ENCODE results near the gene PCGF1. TPM values are rescaled to one million over a fixed set of nuclear protein-coding genes. Genes with fewer than 3 reads are reported as not detected.

PCGF1 gene
- total and polyA plus RNA-seq, 2 of the 13 experiments (the other 11 are each of a cell fraction or from before 2014, with no cell fraction given), result 20.4 to 22.6 TPM

DNA sequence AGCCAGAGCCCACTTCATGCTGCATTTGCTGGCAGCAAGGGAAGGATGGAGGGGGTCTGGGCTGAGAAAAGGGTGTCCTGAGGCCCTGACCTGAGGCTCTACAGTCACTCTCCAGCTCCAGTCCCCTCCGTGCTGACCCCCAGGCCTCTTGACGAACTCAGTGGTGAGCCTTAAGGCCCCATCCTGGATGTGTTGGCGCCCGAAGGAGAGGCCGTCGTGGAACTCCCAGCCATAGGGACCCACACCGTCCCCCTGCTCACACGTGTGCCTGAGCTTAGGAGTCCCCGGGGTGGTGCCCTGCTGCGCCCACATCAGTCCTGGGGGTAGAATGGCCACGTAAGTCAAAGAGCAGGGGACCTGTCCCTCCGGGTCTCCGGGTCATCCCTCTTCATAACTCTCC lies 43.1 kb downstream of the PCGF1 start:
- 0% methylated on average over 7 of the region's 13 CpGs for WGBS (ENCODE audit: low lambda C conversion rate)
- Histone ChIP-seq H2AFZ (ENCODE audit: low read length) (no peak overlapping the region), H4K20me1 (ENCODE audit: insufficient read depth, low read length) (peaks cover 4% of the 10 kb centered on the region; the same call in 1 of the 2 replicates), H3K9ac (ENCODE audit: insufficient read depth, low read depth, low read length) (peak overlapping the region; percentile 96), H3K4me1 (ENCODE audit: insufficient read depth, low read length) (peaks cover 36% of the 10 kb centered on the region), H3K4me3 (replicated peaks in 1 of 3; ENCODE audit: insufficient read depth in 1 of 3, low read depth in 2 of 3, low read length in 3 of 3) (peak overlapping the region; percentile 74 to 92 (median 83)), H3K9me3 (ENCODE audit: low read length) (no peaks in the 10 kb centered on the region), H3K79me2 (ENCODE audit: insufficient read depth, low read length) (peaks cover 29% of the 10 kb centered on the region), H3K4me2 (ENCODE audit: low read depth, low read length) (peak overlapping the region; percentile 92), H3K27ac (ENCODE audit: extremely low read length, insufficient read depth, low read length) (peak overlapping the region; percentile 89), H3K36me3 (replicated peaks in 1 of 2; ENCODE audit: control insufficient read depth in 1 of 2, insufficient read depth in 2 of 2, low read length in 2 of 2) (peaks cover 1 to 24% of the 10 kb centered on the region in 2 experiments), H3K27me3 (ENCODE audit: control insufficient read depth in 1 of 2, insufficient read depth in 2 of 2, low read length in 2 of 2) (no peaks in the 10 kb centered on the region; a peak in 1 of 5 replicates)
- FAIRE-seq (no peak), DNase-seq (ENCODE audit: low spot score) (no peak), ATAC-seq (peak; percentile 20)
- intact Hi-C loops (cut with micrococcal nuclease; ENCODE audit: unreplicated experiment) (loop anchor here (2.0 kb wide), 1 partner anchor 40 kb away; no protein-coding TSS in a partner anchor), in situ Hi-C loops (cut with HindIII; ENCODE audit: extremely low pct_ligation_motif_present, low pct_unique_long_range_greater_than_20kb) (no loop called here)
- CTCF ChIA-PET (ENCODE audit: low intra/inter-chr PET ratio, low total read pairs), result interaction anchor here (1.2 kb wide), 1 partner anchor 19 kb away, joined by 5 read pairs; the partner anchor contains the start of genes CCDC142 and TTC31
- no TSS peak for BruUV-seq (replicated peaks)
- POLR2A ChIA-PET, result interaction anchor here (1.2 to 3.9 kb wide), 4 partner anchors 17 to 35 kb away, joined by 3 to 21 read pairs (median 8); partner anchors contain the start of genes CCDC142 and TTC31
- no peak for TF ChIP-seq ZEB1 (IDR thresholded peaks at IDR 0.05; ENCODE audit: insufficient replicate concordance, low read depth)
- no peak for TF ChIP-seq NCOA1 (CRISPR knock-in tag; IDR thresholded peaks at IDR 0.05)
- no peak for TF ChIP-seq ATF7-NPFF (CRISPR knock-in tag; IDR thresholded peaks at IDR 0.05; ENCODE audit: low read depth)
- no peak for TF ChIP-seq ELF1 (CRISPR knock-in tag; IDR thresholded peaks at IDR 0.05)
- TF ChIP-seq, protein P1, sequence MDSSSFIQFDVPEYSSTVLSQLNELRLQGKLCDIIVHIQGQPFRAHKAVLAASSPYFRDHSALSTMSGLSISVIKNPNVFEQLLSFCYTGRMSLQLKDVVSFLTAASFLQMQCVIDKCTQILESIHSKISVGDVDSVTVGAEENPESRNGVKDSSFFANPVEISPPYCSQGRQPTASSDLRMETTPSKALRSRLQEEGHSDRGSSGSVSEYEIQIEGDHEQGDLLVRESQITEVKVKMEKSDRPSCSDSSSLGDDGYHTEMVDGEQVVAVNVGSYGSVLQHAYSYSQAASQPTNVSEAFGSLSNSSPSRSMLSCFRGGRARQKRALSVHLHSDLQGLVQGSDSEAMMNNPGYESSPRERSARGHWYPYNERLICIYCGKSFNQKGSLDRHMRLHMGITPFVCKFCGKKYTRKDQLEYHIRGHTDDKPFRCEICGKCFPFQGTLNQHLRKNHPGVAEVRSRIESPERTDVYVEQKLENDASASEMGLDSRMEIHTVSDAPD (CRISPR knock-in tag; IDR thresholded peaks at IDR 0.05), result no peak
- TF ChIP-seq RARG (CRISPR knock-in tag; IDR thresholded peaks at IDR 0.05; ENCODE audit: low read depth), result no peak
- no peak for TF ChIP-seq ZNF224 (CRISPR knock-in tag; IDR thresholded peaks at IDR 0.05)
- 0 out of 2 replicates have a peak, but pooled peaks have one; percentile 6 for TF ChIP-seq ZMAT3 (CRISPR knock-in tag; conservative IDR thresholded peaks at IDR 0.05)
- TF ChIP-seq HDAC1 (CRISPR knock-in tag; IDR thresholded peaks at IDR 0.05), result no peak
- TF ChIP-seq ZNF703 (CRISPR knock-in tag; IDR thresholded peaks at IDR 0.05; ENCODE audit: borderline replicate concordance), result no peak
- no peak for TF ChIP-seq ATRX (CRISPR knock-in tag; IDR thresholded peaks at IDR 0.05; ENCODE audit: borderline replicate concordance)
- no peak for TF ChIP-seq THYN1 (CRISPR knock-in tag; IDR thresholded peaks at IDR 0.05; ENCODE audit: borderline replicate concordance, low read depth)
- no peak for TF ChIP-seq ARNT (IDR thresholded peaks at IDR 0.05)
- TF ChIP-seq ZNF292 (CRISPR knock-in tag; IDR thresholded peaks at IDR 0.05; ENCODE audit: borderline replicate concordance, low read depth), result no peak
- TF ChIP-seq, protein P2, sequence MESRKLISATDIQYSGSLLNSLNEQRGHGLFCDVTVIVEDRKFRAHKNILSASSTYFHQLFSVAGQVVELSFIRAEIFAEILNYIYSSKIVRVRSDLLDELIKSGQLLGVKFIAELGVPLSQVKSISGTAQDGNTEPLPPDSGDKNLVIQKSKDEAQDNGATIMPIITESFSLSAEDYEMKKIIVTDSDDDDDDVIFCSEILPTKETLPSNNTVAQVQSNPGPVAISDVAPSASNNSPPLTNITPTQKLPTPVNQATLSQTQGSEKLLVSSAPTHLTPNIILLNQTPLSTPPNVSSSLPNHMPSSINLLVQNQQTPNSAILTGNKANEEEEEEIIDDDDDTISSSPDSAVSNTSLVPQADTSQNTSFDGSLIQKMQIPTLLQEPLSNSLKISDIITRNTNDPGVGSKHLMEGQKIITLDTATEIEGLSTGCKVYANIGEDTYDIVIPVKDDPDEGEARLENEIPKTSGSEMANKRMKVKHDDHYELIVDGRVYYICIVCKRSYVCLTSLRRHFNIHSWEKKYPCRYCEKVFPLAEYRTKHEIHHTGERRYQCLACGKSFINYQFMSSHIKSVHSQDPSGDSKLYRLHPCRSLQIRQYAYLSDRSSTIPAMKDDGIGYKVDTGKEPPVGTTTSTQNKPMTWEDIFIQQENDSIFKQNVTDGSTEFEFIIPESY (CRISPR knock-in tag; IDR thresholded peaks at IDR 0.05), result no peak
- no peak for TF ChIP-seq SAFB2 (CRISPR knock-in tag; IDR thresholded peaks at IDR 0.05; ENCODE audit: borderline replicate concordance, low read depth)
- 0 out of 2 replicates have a peak, but pooled peaks have one; percentile 54 for TF ChIP-seq DNMT3B (CRISPR knock-in tag; conservative IDR thresholded peaks at IDR 0.05)
- TF ChIP-seq, protein P3, sequence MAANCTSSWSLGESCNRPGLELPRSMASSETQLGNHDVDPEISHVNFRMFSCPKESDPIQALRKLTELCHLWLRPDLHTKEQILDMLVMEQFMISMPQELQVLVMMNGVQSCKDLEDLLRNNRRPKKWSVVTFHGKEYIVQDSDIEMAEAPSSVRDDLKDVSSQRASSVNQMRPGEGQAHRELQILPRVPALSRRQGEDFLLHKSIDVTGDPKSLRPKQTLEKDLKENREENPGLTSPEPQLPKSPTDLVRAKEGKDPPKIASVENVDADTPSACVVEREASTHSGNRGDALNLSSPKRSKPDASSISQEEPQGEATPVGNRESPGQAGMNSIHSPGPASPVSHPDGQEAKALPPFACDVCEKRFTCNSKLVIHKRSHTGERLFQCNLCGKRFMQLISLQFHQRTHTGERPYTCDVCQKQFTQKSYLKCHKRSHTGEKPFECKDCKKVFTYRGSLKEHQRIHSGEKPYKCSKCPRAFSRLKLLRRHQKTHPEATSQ (CRISPR knock-in tag; IDR thresholded peaks at IDR 0.05; ENCODE audit: borderline replicate concordance), result no peak
- no peak for TF ChIP-seq ARNTL (CRISPR knock-in tag; IDR thresholded peaks at IDR 0.05)
- TF ChIP-seq HNRNPL (IDR thresholded peaks at IDR 0.05; ENCODE audit: low read depth, low read length), result no peak
- no peak for TF ChIP-seq ZNF773 (CRISPR knock-in tag; IDR thresholded peaks at IDR 0.05; ENCODE audit: borderline replicate concordance)
